Chondrocyte (in vitro differentiated cells): ENCODE measurements around the gene PRAF2. TPM values are rescaled to one million over a fixed set of nuclear protein-coding genes. Genes with fewer than 3 reads are reported as not detected.
A peak's percentile ranks its signal among the peaks of the same experiment; 100 is the strongest.

Experiments
- DNase-seq: peaks from one replicate; pipeline ENCODE4 v3.0.0; 2021; ENCODE audit warnings: mixed read lengths, low spot score
- H3K27ac Mint-ChIP-seq: one replicate; pipeline ENCODE4 v1.8.0; 2021; ENCODE audit warnings: mild to moderate bottlenecking, moderate library complexity, mixed read lengths; ENCODE audit not compliant: unreplicated experiment
- H3K27me3 Mint-ChIP-seq: 2 replicates; pipeline ENCODE4 v1.8.0; 2021; ENCODE audit warnings: low read depth, mixed read lengths
- H3K36me3 Mint-ChIP-seq: 2 replicates; pipeline ENCODE4 v1.8.0; 2021; ENCODE audit warnings: low read depth, mixed read lengths
- H3K4me1 Mint-ChIP-seq: 2 replicates; pipeline ENCODE4 v1.8.0; 2021; ENCODE audit warnings: low read depth, mild to moderate bottlenecking, mixed read lengths
- H3K4me3 Mint-ChIP-seq: one replicate; pipeline ENCODE4 v1.8.0; 2021; ENCODE audit warnings: mild to moderate bottlenecking, moderate library complexity, mixed read lengths; ENCODE audit not compliant: unreplicated experiment
- H3K9me3 Mint-ChIP-seq: 2 replicates; pipeline ENCODE4 v1.8.0; 2021; ENCODE audit warnings: low read depth, mixed read lengths
- CTCF ChIP-seq: fragments of 200-600 bp; sonication (generic); IDR thresholded peaks from 2 replicates; pipeline ENCODE4 v1.5.0; 2021; ENCODE audit warnings: antibody characterized with exemption, mild to moderate bottlenecking, moderate library complexity
- total RNA-seq: library from RNA; stranded (reverse); gene quantifications from 3 replicates; pipeline ENCODE4 v1.2.1, GENCODE V29; 2021

PRAF2 gene
- total RNA-seq, 1 donor from 2014 or later = 51.9 TPM

DNA sequence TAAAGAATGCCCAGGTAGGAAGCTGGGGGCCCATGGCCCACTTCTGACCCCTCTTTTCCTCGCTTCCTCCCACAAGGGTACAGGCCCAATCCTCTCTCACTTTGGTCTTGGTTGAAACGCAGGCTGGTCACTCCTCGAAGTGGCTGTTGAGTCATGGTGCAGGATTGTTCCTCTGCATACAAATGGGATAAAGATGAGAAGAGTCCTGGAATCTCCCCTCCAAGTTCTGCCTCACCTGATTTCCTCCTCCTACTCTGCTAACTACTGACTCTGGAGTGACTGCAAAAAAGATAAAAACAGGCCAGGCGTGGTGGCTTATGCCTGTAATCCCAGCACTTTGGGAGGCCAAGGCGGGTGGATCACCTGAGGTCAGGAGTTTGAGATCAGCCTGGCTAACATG, 4.1 kb upstream of the PRAF2 start:
- no peaks in the 10 kb centered on the region for H3K36me3 Mint-ChIP-seq
- peaks cover 19% of the 10 kb centered on the region for H3K4me1 Mint-ChIP-seq
- no peaks in the 10 kb centered on the region for H3K9me3 Mint-ChIP-seq
- H3K27me3 Mint-ChIP-seq = no peaks in the 10 kb centered on the region
- no peak overlapping the region for H3K4me3 Mint-ChIP-seq
- DNase-seq = no peak
- TF ChIP-seq CTCF = no peak
- H3K27ac Mint-ChIP-seq = no peak overlapping the region

- Mint-ChIP-seq H3K36me3 (no peaks in the 10 kb centered on the region), H3K4me3 (no peak overlapping the region), H3K27ac (peak overlapping the region; percentile 23), H3K9me3 (no peaks in the 10 kb centered on the region), H3K27me3 (no peaks in the 10 kb centered on the region), H3K4me1 (peaks cover 26% of the 10 kb centered on the region)
- DNase-seq = no peak
- no peak for TF ChIP-seq CTCF
Measured at GRCh38 chrX:49075347-49075746, 1.5 kb upstream of the PRAF2 start.

GRCh38 chrX:49072712-49073095, 1.1 kb downstream of the PRAF2 start:
- no peak for DNase-seq
- Mint-ChIP-seq H3K4me3 (peak overlapping the region; percentile 81), H3K9me3 (no peaks in the 10 kb centered on the region), H3K36me3 (no peaks in the 10 kb centered on the region), H3K27ac (peak overlapping the region; percentile 20), H3K27me3 (no peaks in the 10 kb centered on the region), H3K4me1 (peaks cover 16% of the 10 kb centered on the region)
- no peak for TF ChIP-seq CTCF

DNA sequence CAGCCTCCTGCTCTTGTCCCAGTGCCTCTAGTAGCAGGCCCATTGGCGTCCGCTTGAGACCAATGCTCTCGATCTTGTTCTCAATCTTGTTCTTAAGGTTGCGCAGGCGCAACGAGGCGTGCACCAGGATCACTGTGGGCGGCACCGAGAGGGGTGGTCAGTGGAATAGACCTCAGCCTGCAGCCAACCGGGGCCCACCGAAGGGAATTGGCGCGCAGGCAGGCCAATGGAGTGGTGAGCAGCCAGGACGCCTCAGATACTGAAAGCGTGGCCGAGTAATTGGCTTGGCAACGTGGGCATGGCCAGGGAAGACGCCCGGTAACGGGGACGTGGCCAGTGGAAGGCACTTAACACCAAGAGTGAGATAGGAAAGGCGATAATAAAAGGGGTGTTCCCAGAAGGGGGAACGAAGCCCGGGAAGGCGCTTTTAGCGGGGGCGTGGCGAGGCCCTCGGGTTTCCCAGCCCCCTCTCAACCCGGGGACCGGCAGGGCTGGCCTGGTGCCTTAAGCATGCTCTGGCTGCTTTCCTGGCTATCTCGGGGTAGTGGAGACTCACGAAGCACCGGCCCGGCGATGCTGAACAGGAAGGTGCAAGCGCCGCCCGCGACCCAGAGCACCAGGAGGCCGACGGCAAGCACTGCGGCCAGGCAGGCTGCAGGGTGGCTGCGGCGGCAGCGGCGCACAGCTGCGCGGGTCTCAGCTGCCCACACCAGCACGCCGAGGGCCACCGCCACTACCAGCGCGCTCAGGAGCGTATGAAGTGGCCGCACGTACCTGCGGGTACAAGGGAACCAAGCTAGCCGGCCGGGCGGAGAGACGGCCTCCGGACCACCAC, 1.7 kb downstream of the PRAF2 start:
- no peaks in the 10 kb centered on the region for H3K27me3 Mint-ChIP-seq
- no peak for TF ChIP-seq CTCF
- peaks cover 16% of the 10 kb centered on the region for H3K4me1 Mint-ChIP-seq
- H3K4me3 Mint-ChIP-seq = peak overlapping the region; percentile 81
- H3K27ac Mint-ChIP-seq = no peak overlapping the region
- no peaks in the 10 kb centered on the region for H3K9me3 Mint-ChIP-seq
- no peaks in the 10 kb centered on the region for H3K36me3 Mint-ChIP-seq
- DNase-seq = no peak

DNA sequence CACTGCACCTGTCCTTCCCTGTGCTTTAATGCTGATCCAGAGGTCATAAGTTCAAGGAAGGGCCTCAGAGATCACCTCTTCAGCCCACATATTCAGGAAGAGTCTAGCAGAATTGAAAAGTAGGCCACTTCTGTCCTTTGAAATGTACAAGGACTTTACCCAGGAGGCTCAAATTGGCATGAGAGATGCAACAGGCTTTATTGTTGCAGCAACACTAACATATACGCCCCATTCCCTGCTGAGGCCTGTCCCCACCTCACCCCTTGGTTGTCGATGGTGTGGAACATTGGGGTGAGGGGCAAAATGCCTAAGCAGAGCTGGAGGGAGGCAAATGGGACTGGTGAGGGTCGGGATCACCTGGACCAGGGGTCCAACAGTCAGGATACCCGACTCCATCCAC, 2.8 kb downstream of the PRAF2 start:
- peaks cover 16% of the 10 kb centered on the region for H3K4me1 Mint-ChIP-seq
- H3K27ac Mint-ChIP-seq = no peak overlapping the region
- H3K27me3 Mint-ChIP-seq = no peaks in the 10 kb centered on the region
- no peaks in the 10 kb centered on the region for H3K36me3 Mint-ChIP-seq
- no peaks in the 10 kb centered on the region for H3K9me3 Mint-ChIP-seq
- H3K4me3 Mint-ChIP-seq = no peak overlapping the region
- DNase-seq = no peak
- no peak for TF ChIP-seq CTCF
